ENCODE results near the gene RXFP4. TPM values are rescaled to one million over a fixed set of nuclear protein-coding genes. Genes with fewer than 3 reads are reported as not detected.

Gene RXFP4
- total and polyA plus RNA-seq, 2 of the 13 experiments (the other 11 are each of a cell fraction or from before 2014, with no cell fraction given), result 0.38 to 1.4 TPM

DNA sequence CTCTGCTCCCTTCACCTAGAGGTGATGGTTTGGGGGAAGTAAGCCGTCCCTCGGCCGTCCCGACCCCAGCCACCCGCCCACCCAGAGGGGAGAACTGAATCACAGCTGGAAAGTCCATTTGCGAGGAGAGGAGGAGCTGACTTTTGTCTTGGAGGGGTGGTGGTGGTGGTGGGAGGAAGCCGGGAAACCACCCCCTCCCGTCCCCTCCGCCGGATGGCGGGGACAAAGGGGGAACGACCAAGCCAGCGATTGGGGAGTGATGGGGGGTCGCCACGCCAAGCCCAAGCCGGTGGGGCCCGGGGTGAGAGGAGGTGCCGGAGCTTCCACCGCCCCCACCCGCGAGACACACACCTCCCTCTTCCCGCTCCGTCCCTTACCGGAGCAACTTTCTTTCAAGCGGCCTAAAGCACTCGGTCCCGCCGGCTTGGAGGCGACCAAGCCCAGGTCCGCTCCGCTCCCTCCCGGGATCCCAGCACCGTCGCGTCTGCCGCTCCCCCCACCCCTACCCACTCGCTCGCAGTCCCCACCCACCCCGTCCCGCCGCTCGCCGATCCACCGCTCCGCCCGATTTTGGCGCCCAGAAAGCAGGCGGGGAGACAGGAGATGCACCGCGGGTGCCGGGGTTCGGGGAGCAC lies 36.4 kb downstream of the RXFP4 start (continued):
- TF ChIP-seq LBX2 (CRISPR knock-in tag; IDR thresholded peaks at IDR 0.05; ENCODE audit: borderline replicate concordance) (0 out of 2 replicates have a peak, but pooled peaks have one; percentile 40), ZFP36 (IDR thresholded peaks at IDR 0.05; ENCODE audit: borderline replicate concordance, low read depth, low read length, partially characterized antibody) (no peak), ZNF781 (CRISPR knock-in tag; IDR thresholded peaks at IDR 0.05; ENCODE audit: borderline replicate concordance, not compliant biosample characterization) (no peak), NFYB (CRISPR knock-in tag; IDR thresholded peaks at IDR 0.05) (no peak), YEATS4 (CRISPR knock-in tag; IDR thresholded peaks at IDR 0.05; ENCODE audit: borderline replicate concordance) (no peak), SAFB2 (CRISPR knock-in tag; IDR thresholded peaks at IDR 0.05; ENCODE audit: borderline replicate concordance, low read depth) (0 out of 2 replicates have a peak, but pooled peaks have one; percentile 24), UBTF (CRISPR knock-in tag; IDR thresholded peaks at IDR 0.05) (peak; percentile 48; the same call in 1 of the 2 replicates), KAT8 (CRISPR knock-in tag; IDR thresholded peaks at IDR 0.05) (no peak), LCORL (IDR thresholded peaks at IDR 0.05) (no peak), LCORL (CRISPR knock-in tag; IDR thresholded peaks at IDR 0.05) (peak; percentile 36; the same call in 1 of the 2 replicates), HIVEP1 (CRISPR knock-in tag; IDR thresholded peaks at IDR 0.05) (0 out of 2 replicates have a peak, but pooled peaks have one; percentile 35), ATAD3A (CRISPR knock-in tag; IDR thresholded peaks at IDR 0.05) (no peak), ZNF256 (CRISPR knock-in tag; conservative IDR thresholded peaks at IDR 0.05) (no peak), TOE1 (CRISPR knock-in tag; IDR thresholded peaks at IDR 0.05) (no peak)
- TF ChIP-seq, protein P1, sequence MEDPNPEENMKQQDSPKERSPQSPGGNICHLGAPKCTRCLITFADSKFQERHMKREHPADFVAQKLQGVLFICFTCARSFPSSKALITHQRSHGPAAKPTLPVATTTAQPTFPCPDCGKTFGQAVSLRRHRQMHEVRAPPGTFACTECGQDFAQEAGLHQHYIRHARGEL (CRISPR knock-in tag; IDR thresholded peaks at IDR 0.05), result no peak
- TF ChIP-seq, protein P2, sequence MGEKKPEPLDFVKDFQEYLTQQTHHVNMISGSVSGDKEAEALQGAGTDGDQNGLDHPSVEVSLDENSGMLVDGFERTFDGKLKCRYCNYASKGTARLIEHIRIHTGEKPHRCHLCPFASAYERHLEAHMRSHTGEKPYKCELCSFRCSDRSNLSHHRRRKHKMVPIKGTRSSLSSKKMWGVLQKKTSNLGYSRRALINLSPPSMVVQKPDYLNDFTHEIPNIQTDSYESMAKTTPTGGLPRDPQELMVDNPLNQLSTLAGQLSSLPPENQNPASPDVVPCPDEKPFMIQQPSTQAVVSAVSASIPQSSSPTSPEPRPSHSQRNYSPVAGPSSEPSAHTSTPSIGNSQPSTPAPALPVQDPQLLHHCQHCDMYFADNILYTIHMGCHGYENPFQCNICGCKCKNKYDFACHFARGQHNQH (CRISPR knock-in tag; IDR thresholded peaks at IDR 0.05), result no peak

All from HepG2 (cell line).